Measurements from ENCODE around the gene LYZL4.

- TF ChIP-seq CTCF (IDR thresholded peaks at IDR 0.05) (no peak), POLR2A (IDR thresholded peaks at IDR 0.05) (no peak)
Observed at GRCh38 chr3:42406727-42407450, 3.5 kb downstream of the LYZL4 start.

All from vagina (tissue), 2 donors.